Measurements from ENCODE around the gene TRAF6.

Gene TRAF6

DNA sequence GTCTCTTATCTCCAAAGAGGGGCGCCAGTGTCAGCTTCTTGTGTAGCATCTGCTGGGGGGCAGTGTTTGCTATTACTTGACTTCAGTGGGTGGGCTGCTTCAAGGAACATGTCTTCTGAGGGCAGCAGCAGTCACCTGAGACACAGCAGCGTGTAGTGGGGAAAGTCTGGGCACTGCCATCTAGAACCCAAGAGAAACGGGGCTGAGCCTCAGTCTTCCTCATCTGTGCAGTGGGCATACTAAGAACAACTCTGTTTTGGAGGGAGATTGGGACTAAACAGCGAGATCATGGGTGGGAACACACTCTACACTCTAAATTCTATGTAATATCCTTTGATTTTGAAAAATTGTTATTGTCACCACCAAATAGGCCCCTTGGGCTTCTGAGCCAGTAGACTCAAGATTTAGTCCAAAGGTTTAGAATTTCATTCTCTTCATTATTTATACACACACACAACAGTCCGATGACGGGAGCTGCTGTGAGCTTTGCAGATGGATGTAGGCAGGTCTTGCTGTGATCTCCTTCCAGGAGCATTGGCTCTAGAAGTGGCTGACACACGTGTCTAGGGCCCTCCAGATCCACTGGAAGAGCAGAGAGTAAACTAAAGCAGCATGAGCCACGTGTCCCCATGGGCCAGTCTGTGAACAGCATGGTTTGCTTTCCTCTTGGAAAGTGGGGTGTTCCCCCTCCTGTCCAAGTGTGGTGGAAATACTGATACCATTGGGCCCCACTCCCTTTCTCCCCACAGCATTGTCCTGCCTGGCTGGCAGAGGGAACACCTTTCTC, 51.8 kb downstream of the TRAF6 start:
- no peak for DNase-seq (ENCODE audit: low read depth)

DNA sequence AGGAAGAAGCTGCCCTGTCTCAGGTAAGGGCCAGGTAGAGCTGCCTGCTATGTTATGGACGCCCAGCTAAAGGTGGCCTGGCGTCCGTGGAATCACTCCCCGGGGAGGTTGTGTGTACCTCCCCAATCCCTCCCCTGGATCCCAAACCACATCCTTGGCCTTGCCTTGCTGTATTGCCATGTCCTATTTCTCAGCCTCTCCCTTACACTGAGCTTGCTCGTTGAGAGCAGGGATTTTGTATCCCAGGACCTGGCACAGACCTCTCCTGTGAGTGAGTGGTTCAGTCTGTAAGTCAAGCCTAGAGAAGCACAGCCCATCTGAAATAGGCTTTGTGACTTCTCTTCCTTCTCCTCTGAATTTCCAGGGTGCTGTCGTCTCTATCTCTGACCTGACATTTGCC, 53.9 kb downstream of the TRAF6 start:
- no peak for DNase-seq (ENCODE audit: low read depth)

DNA sequence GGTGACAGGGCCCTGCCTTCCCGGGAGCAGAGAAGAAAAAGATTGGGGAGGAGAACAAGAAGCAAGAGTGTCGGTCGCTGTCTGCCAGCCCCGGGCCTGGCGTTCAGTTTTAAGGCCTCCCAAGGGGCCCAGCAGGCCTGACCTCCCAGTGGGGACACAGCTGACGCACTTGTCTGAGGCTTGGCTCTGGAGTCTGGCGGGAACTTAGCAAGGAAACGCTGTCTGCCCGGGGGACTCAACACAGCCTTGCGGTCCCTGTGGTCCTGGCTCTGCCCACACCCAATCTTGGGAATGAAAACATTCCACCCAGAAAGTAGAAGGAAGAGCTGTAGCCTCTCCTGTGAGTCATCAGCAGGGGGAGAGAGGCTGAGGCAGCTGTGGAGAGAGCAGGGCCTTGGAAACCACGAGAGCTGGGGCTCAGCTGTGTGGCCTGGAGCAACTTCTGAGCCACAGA, 54.4 kb downstream of the TRAF6 start:
- DNase-seq (ENCODE audit: low read depth) = peak; percentile 99

DNA sequence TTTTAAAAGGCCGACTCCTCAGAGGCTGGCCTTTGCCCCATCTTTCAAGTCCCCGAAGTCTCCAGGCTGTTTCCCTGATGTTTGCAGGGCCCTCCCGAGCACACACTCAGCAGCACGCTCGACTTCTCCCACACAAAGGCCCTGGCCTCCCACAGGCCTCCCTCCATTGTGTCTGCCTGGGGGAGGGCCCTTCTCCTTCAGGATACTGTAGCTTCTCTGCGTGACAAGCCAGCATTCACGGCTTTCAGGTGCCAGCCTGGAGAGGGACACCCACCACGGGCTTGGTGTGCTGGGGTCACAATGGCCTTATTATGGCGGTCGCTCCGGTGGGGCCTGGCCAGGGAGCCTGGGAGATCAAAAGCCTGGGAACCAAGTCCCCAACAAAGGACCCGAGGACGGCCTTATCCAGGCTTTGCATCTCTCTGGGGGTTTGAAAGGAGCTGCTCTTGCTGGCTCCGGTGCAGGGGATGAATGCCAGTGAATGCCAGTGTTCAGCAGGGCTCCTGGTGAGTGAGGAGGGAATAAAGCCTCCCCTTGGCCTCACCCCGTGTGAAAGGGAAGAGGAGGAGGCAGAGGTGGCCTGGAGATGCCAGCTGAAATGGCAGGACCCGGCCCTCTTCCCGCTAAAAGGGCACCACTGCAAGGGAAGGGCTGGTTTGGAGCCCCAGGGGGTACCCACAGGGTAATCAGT, 55.0 kb downstream of the TRAF6 start:
- DNase-seq (ENCODE audit: low read depth) = no peak

DNA sequence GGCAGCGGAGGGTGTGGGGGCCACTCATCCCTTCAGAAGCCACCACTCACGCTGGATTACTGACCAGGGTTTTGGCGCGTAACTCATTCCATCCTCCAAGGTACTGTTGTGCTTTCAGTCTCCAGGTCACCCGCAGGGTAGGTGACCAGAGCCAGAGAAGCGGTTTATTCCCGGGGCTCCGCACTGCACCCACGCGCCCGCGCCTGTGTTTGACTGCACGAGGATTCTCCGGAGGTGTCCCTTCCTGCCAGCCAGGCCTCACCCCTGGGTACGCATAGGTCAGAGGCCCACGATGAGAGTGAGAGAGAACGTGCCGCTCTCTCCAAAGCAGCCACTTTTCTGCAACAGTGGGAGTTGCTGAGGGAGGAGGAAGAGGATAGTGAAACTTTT, 55.5 kb downstream of the TRAF6 start:
- DNase-seq (ENCODE audit: low read depth) = no peak

DNA sequence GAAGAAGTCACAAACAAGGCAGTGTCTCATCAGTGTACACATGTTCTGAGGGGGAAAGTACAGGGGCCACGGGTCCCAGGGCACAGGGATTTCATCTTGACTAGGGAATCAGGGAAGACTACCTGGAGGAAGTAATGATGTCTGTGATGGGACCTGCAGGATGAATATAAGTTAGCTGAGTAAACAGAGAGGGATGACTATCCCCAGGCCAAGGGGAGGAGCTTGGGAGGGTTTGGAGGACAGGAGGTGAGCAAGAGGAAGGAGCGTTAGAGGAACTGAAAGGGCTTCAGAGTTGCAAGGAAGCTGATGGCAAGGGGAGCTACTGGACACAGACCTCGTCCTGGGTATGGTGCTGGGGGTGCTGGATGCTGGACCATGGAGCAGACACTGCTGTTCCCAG, 56.4 kb downstream of the TRAF6 start:
- DNase-seq (ENCODE audit: low read depth) = no peak

DNA sequence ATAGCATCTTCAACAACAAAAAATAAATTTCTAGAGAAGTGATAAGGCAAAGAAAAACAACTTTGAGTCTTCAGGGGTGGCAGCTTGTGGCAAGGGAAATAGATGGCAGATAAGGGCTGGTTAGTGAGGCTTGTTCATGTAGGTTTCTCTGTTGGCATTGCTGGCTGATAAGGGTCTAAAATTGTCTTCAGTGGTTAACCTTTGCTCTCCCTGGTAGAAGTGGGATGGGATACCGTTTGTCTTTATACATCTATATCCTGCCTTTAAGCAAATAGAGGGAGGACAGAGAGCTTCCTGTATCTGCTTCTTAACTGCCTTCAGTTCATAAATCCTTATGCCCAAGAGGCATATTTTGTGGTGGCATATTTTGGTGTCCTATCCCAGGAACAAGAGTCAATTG, 57.1 kb downstream of the TRAF6 start:
- no peak for DNase-seq (ENCODE audit: low read depth)

DNA sequence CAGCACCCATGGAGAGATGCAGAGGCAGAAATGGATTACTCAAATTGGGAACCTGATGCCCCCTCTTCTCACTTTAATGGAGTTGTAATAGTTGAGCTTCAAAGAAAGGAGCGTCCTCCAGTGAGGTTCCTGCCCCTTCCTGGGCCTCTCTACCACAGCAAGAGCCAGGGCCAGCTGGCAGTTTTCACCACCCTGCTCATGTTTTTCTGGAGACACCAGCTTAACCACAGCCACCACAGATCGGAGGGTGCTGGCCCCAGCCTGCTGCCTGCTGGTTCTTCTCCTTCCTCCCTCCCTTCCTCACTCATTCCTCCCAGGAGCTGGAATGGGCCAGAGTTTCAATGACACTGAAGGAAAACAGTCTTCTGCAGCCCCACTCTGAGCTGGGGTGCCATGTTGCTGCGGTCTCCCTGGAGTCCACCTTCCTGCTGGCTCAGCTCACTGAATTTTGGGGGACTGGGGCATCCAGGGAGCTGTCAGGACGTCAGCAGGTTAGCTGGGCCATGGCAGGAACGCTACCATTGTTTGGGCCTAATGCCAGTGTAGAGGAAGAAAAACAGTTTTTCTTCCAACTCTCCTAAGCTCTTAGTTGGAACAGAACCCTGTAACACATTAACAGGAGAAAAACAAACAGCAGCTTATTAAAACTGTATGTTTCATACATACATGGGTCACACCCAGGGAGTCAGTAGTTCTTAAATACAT, 57.7 kb downstream of the TRAF6 start:
- no peak for DNase-seq (ENCODE audit: low read depth)

DNA sequence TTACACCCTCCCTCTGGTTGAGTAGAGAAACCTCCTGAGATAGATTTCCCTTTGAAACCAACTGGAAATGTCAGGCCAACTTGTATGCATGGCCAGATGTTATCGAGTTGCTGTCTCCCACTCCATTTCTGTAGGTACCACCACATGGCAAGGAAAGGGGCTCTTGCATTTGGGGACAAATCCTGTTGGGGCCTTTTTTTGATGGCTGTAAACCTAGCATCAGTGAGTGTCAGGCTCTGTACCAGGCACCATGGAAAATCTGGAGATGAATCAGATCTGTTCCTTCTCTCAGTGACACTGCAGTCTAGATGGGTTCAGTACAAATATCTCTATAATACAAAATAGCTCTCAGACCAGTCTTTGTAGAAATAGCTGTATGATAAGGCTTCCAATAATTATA, 58.4 kb downstream of the TRAF6 start:
- no peak for DNase-seq (ENCODE audit: low read depth)

DNA sequence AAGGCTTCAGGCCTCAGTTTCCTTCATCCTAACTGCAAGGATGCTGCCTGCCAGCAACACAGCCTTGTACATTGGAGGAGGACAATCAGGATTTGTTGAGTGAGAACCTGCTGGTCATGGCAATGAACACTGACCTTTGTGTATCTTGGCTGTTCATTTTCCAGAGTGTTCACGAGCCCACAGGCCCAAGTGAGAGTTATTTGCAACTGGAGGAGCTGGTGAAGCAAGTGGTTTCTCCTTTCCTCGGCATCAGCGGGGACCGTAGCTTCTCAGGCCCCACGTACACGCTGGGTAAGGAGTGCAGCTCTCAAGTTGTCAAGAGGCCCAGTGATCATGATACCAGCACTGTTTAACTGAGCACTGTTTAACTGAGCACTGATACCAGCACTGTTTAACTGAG, 59.0 kb downstream of the TRAF6 start:
- no peak for DNase-seq (ENCODE audit: low read depth)

DNA sequence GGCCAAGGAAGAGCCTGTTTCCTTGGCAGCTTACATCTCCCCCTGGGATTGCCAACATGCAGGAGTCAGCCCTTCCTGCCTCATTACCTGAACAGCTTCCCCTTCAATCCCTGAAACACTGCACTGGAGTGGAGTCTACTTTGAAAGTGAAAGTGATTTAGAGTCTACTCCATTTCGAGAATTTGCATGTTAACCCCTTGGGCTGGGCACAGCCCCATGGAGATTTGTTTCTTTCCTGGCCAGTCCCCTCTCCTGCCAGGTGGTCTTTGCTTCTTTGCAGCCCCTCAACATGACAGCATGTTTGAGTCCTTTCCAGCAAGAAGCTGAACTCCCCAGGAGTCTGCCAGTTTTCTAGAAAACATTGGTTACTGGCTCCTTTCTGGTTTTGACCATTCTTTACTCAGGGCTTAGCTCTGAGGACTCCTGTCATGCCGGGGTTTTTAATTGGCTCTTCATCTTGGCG, 59.9 kb downstream of the TRAF6 start:
- no peak for DNase-seq (ENCODE audit: low read depth)

DNA sequence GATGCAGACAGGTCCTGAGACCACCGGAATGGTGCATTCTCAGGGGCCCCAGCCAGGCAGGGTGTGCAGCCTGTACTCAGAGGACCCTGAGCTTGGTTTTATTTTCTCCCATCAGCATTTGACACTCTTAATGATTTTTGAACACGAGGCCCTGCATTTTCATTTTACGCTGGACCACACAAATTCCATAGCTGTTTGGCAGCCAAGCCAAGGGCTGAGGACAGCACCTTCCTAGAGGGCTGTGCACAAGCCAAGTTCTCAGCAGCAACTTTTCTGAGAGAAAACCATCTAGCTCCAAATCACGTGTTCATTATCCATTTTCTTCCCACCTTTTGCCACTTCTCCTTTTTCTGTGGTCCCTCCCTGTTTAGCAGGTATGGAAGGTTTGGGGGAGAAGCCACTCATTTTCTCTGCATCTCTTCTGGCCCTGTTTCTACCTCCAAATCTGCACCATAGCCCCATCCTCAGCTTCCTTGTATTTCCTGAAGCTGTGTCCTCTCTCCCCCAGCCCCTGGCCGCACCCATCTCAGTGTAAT, 60.4 kb downstream of the TRAF6 start:
- no peak for DNase-seq (ENCODE audit: low read depth)

DNA sequence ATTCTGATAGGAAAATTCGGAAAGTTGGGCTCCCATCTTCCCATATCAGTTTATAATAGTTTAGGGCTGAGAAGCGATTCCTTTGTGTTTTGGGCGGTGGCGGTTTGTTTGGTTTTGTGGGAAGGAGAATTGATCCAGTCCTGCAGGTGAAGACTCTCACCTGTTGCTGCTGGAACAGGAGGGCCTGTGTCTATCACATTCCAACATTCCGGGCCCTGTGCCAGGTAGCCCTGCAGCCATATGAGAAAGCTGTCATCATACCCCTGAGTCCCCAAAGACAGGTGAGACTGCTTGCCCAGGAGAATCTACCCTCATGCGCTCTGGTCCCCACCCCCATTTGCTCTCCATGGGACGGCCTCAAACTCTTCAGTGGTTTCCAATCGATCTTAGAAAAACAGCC, 62.1 kb downstream of the TRAF6 start:
- DNase-seq (ENCODE audit: low read depth) = no peak

DNA sequence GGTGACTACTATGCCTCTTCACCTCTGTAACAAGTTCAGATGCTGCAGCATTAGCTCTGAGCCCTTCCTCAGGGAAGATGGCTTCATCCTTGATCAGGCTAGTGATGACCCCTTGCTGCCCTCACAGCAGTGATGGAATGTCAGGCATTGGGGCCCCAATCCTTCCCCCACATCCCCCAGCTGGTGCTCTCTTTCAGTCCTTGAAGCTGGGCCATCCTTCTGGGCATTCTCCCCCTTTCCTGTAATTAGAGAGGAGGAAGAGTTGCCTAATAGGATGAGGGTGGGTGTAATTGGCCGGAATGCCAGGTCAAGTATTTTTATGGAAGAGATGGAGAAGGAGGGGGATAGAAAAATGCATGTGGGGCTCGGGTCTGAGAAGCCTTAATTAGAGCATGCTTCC, 62.6 kb downstream of the TRAF6 start:
- no peak for DNase-seq (ENCODE audit: low read depth)

DNA sequence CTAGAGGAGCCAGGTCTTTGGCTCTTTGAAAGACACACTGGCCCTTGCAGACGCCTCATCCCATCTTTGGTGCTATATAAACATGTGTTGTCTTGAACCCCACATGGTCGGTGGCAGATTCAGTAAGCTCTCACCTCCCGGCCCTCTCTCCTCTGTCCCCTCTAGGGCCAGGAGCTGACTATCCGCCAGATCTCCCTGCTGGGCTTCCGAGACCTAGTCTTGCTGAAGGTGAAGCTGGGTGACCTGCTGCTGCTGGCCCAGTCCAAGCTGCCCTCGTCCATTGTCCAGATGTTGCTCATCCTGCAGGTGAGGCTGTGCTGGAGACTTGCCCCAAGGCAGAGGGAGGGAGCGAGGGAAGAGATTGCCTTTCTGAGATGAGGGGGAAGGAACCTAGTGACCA, 63.9 kb downstream of the TRAF6 start:
- DNase-seq (ENCODE audit: low read depth) = no peak

DNA sequence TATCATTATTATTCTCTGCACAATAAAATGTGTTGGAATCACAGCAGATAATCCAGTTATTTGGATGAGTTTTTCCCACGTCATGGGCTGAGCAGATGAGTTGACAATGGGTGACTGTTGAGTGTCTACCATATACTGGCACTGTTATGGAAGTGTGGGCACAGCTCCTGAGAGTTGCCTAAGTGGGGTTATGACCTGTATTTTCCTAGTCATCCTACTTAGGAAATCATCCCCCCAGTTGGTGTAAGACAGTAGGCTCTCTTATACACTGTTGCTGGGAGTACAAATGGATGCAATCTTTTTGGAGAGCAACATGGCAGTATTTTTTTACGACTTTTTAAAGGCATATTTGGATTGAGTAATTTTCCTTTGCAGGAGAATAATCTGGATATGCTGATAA, 66.4 kb downstream of the TRAF6 start:
- no peak for DNase-seq (ENCODE audit: low read depth)

DNA sequence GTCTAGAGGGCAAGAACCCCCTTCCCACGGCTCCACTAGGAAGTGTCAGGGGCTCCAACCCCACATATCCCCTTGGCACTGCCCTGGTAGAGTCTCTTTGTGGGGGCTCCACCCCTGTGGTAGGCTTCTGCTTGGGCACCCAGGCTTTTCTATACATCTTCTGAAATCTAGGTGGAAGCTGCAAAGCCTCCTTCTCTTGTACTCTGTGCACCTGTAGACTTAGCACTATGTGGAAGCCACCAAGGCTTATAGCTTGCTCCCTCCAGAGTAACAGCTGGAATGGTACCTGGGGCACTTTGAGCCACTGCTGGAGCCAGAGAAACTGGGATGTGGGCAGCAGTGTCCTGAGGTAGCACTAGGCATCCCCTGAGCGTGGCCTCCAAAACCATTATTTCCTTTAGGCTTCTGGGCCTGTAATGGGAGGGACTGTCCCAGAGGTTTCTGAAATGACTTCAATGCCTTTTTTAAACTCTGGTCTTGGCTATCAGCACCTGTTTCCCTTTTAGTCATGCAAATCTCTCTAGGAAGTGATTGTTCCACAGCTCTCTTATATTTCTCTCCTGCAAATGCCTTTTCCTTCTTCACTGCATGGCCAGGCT, 68.4 kb downstream of the TRAF6 start:
- no peak for DNase-seq (ENCODE audit: low read depth)

DNA sequence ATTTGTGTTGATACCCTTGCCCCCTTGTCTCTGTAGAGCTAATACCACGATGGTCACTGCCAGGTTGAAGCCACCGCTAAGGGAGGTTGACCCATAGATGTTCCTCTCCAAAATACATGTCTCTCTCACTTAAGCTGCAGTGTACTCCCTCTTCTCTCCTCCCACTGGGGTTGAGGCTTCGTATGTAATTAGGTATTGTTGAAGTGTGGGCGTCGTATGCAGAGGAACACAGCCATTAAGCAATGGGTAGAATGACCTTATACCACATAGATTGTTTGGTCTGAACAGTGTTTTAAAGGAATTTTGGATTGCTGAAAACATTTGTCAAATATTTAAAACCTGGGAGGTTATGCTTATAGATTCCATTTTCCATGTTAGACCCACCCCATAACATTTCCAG, 71.9 kb downstream of the TRAF6 start:
- no peak for DNase-seq (ENCODE audit: low read depth)

DNA sequence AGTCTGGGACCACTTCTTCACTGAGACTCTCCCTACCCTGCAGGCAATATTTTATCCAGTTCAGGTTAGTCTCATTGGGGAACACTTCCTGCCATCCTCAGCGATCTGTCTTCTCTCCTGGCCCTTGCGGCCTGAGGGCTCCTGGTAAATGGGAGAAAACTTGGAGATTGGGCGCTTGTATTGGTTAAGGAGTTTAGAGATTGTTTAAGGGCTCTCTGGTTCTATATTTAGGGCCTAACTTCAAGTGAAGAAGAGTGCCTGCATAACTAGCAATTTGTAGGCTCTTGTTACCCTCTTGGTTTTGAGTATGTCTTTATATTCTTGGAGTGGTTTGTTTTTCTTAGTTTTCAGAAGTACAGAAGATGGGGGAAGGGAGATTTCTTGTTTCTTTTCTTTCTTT, 72.7 kb downstream of the TRAF6 start:
- DNase-seq (ENCODE audit: low read depth) = no peak

Measured in non-pigmented ciliary epithelial cell (primary cell).